IMR-90 (cell line): ENCODE measurements around the gene EGLN3. TPM values are rescaled to one million over a fixed set of nuclear protein-coding genes. Genes with fewer than 3 reads are reported as not detected.

Experiments used
- ATAC-seq: fragments of 200-7000 bp; cut with Tn5 transposase; 2 replicates; pipeline ENCODE4 v1.9.1; 2020; ENCODE audit warnings: low read depth, mild to moderate bottlenecking, moderate library complexity
- BruUV-seq: library from RNA; stranded (reverse); fragments of 400-500 nt; replicated peaks from 2 replicates; lab custom pipeline; 2021; lab: Mats Ljungman, UMichigan
- CTCF ChIA-PET: fragments of 300-600 bp; formaldehyde crosslinking; extraction: SDS; loops from one replicate; lab custom pipeline; 2021; ENCODE audit warnings: antibody characterized with exemption; lab: Yijun Ruan, JAX
- POLR2A ChIA-PET: fragments of 300-600 bp; sonication (Branson Sonifier 250); formaldehyde crosslinking; loops from one replicate; lab custom pipeline; 2022; ENCODE audit warnings: antibody characterized with exemption; ENCODE audit not compliant: unreplicated experiment; lab: Charles Lee
- DNase-seq: peaks from one replicate; pipeline ENCODE4 v3.0.0; 2013
- H2AFZ ChIP-seq: replicated peaks from 2 replicates; pipeline ENCODE3; 2013; ENCODE audit warnings: low read length, mild to moderate bottlenecking; ENCODE audit not compliant: poor library complexity
- H2AK5ac ChIP-seq: 2 replicates; pipeline ENCODE4 v1.6.1; 2013; ENCODE audit warnings: low read depth, low read length, inconsistent platforms
- H2AK9ac ChIP-seq: replicated peaks from 2 replicates; pipeline ENCODE3; 2013; ENCODE audit warnings: mild to moderate bottlenecking, low read depth, low read length, moderate library complexity; ENCODE audit not compliant: poor library complexity
- H2BK120ac ChIP-seq: 2 replicates; pipeline ENCODE4 v1.6.1; 2013; ENCODE audit warnings: low read depth, low read length, inconsistent platforms
- H2BK15ac ChIP-seq: 3 replicates; pipeline ENCODE4 v1.6.1; 2013; ENCODE audit warnings: low read depth, low read length, inconsistent platforms
- H2BK20ac ChIP-seq: 2 replicates; pipeline ENCODE4 v1.6.1; 2013; ENCODE audit warnings: low read depth, mild to moderate bottlenecking, inconsistent platforms, low read length, moderate library complexity
- H2BK5ac ChIP-seq: 2 replicates; pipeline ENCODE4 v1.6.1; 2013; ENCODE audit warnings: mild to moderate bottlenecking, low read depth, low read length, inconsistent platforms; ENCODE audit not compliant: poor library complexity, severe bottlenecking
- H3K14ac ChIP-seq: replicated peaks from 2 replicates; pipeline ENCODE4 v1.6.1; 2013; ENCODE audit warnings: low read depth, low read length, inconsistent platforms
- H3K18ac ChIP-seq: 2 replicates; pipeline ENCODE4 v1.6.1; 2013; ENCODE audit warnings: low read depth, low read length, control low read depth
- H3K23ac ChIP-seq: 2 replicates; pipeline ENCODE4 v1.6.1; 2013; ENCODE audit warnings: low read depth, low read length, inconsistent platforms
- H3K27ac ChIP-seq: 2 replicates; pipeline ENCODE4 v1.5.1; 2013; ENCODE audit warnings: mild to moderate bottlenecking, control low read depth, low read length; ENCODE audit not compliant: insufficient read depth
- H3K27me3 ChIP-seq: 2 replicates; pipeline ENCODE4 v1.6.1; 2013; ENCODE audit warnings: low read length; ENCODE audit not compliant: control insufficient read depth, insufficient read depth
- H3K36me3 ChIP-seq: 2 replicates; pipeline ENCODE4 v1.6.1; 2013; ENCODE audit warnings: low read length, mixed read lengths; ENCODE audit not compliant: control insufficient read depth, insufficient read depth
- H3K4ac ChIP-seq: 2 replicates; pipeline ENCODE4 v1.6.1; 2013; ENCODE audit warnings: low read depth, low read length, inconsistent platforms
- H3K4me1 ChIP-seq: 2 replicates; pipeline ENCODE4 v1.6.1; 2013; ENCODE audit warnings: low read length, mixed read lengths; ENCODE audit not compliant: control insufficient read depth, insufficient read depth
- H3K4me2 ChIP-seq: 2 replicates; pipeline ENCODE4 v1.6.1; 2013; ENCODE audit warnings: low read depth, mild to moderate bottlenecking, control low read depth, low read length, moderate library complexity
- H3K4me3 ChIP-seq: 2 replicates; pipeline ENCODE4 v1.5.1; 2013; ENCODE audit warnings: low read depth, mild to moderate bottlenecking, control low read depth, low read length, moderate library complexity; ENCODE audit not compliant: insufficient read depth
- H3K56ac ChIP-seq: 2 replicates; pipeline ENCODE4 v1.6.1; 2013; ENCODE audit warnings: low read length, inconsistent platforms; ENCODE audit not compliant: insufficient read depth; ENCODE audit errors: extremely low read depth
- H3K79me1 ChIP-seq, 2 experiments: 2 replicates each; pipeline ENCODE4 v1.6.1; 2013; ENCODE audit warnings: low read length in 2 of 2, inconsistent platforms in 1 of 2, low read depth in 1 of 2
- H3K9ac ChIP-seq: 2 replicates; pipeline ENCODE4 v1.6.1; 2013; ENCODE audit warnings: low read depth, low read length, control low read depth
- H3K9me1 ChIP-seq: 2 replicates; pipeline ENCODE4 v1.6.1; 2013; ENCODE audit warnings: low read length, inconsistent platforms; ENCODE audit not compliant: insufficient read depth
- H3K9me3 ChIP-seq: 2 replicates; pipeline ENCODE4 v1.6.1; 2013; ENCODE audit warnings: low read length; ENCODE audit not compliant: control insufficient read depth, insufficient read depth
- H4K20me1 ChIP-seq: 2 replicates; pipeline ENCODE4 v1.6.1; 2013; ENCODE audit warnings: low read length, inconsistent platforms; ENCODE audit not compliant: insufficient read depth
- H4K5ac ChIP-seq: 2 replicates; pipeline ENCODE4 v1.6.1; 2013; ENCODE audit warnings: mild to moderate bottlenecking, low read depth, low read length, control low read depth
- H4K8ac ChIP-seq, 2 experiments: 2 replicates each; pipeline ENCODE4 v1.6.1; 2013; ENCODE audit warnings: low read depth in 2 of 2, low read length in 2 of 2, control low read depth in 1 of 2, inconsistent platforms in 1 of 2
- H4K91ac ChIP-seq: 2 replicates; pipeline ENCODE4 v1.6.1; 2013; ENCODE audit warnings: low read depth, low read length, inconsistent platforms; ENCODE audit not compliant: insufficient read depth
- BHLHE40 ChIP-seq: fragments of 150-350 bp; IDR thresholded peaks from 2 replicates; pipeline ENCODE4 v1.6.1; 2016; ENCODE audit warnings: mild to moderate bottlenecking, low read depth, low read length
- CEBPB ChIP-seq: IDR thresholded peaks from 2 replicates; pipeline ENCODE4 v1.6.1; 2012; ENCODE audit warnings: low read depth, low read length, improper control_type of control experiment
- CHD1 ChIP-seq: IDR thresholded peaks from 2 replicates; pipeline ENCODE4 v1.6.1; 2012; ENCODE audit warnings: low read depth, low read length, improper control_type of control experiment
- ELK1 ChIP-seq: fragments of 150-350 bp; IDR thresholded peaks from 2 replicates; pipeline ENCODE4 v1.6.1; 2016; ENCODE audit warnings: low read depth, mild to moderate bottlenecking, low read length, moderate library complexity, borderline replicate concordance
- FOS ChIP-seq: fragments of 150-350 bp; IDR thresholded peaks from 2 replicates; pipeline ENCODE4 v1.6.1; 2016; ENCODE audit warnings: low read depth, low read length
- MAFK ChIP-seq: IDR thresholded peaks from 2 replicates; pipeline ENCODE4 v1.6.1; 2012; ENCODE audit warnings: low read depth, low read length, improper control_type of control experiment
- MAZ ChIP-seq: IDR thresholded peaks from 2 replicates; pipeline ENCODE4 v1.6.1; 2012; ENCODE audit warnings: low read depth, mild to moderate bottlenecking, low read length, improper control_type of control experiment, moderate library complexity, borderline replicate concordance
- MXI1 ChIP-seq: IDR thresholded peaks from 2 replicates; pipeline ENCODE4 v1.6.1; 2012; ENCODE audit warnings: low read depth, mild to moderate bottlenecking, low read length, moderate library complexity, borderline replicate concordance
- NFE2L2 ChIP-seq: fragments of 150-350 bp; IDR thresholded peaks from 2 replicates; pipeline ENCODE4 v1.6.1; 2016; ENCODE audit warnings: low read depth, mild to moderate bottlenecking, low read length
- POLR2A ChIP-seq: IDR thresholded peaks from 2 replicates; pipeline ENCODE4 v1.6.1; 2012; ENCODE audit warnings: mild to moderate bottlenecking, low read depth, low read length
- RAD21 ChIP-seq: IDR thresholded peaks from 2 replicates; pipeline ENCODE4 v1.6.1; 2012; ENCODE audit warnings: low read length, improper control_type of control experiment
- RCOR1 ChIP-seq: IDR thresholded peaks from 2 replicates; pipeline ENCODE4 v1.6.1; 2012; ENCODE audit warnings: mild to moderate bottlenecking, low read length, improper control_type of control experiment; ENCODE audit not compliant: insufficient replicate concordance
- RFX5 ChIP-seq: IDR thresholded peaks from 2 replicates; pipeline ENCODE4 v1.8.0; 2012; ENCODE audit warnings: low read depth, mild to moderate bottlenecking, low read length, moderate library complexity
- SMC3 ChIP-seq: fragments of 150-350 bp; IDR thresholded peaks from 2 replicates; pipeline ENCODE4 v1.6.1; 2016; ENCODE audit warnings: low read depth, mild to moderate bottlenecking, antibody characterized with exemption, low read length, moderate library complexity
- USF2 ChIP-seq: fragments of 150-350 bp; IDR thresholded peaks from 2 replicates; pipeline ENCODE4 v1.6.1; 2017; ENCODE audit warnings: mild to moderate bottlenecking, antibody characterized with exemption, low read length, low read depth
- WGBS, 2 experiments: methylation state at CpG; one replicate each; pipeline versions ENCODE4 v1.1.5 to v1.1.7; 2013; ENCODE audit warnings: missing lambda C conversion rate in 2 of 2; ENCODE audit not compliant: insufficient read length in 1 of 2; ENCODE audit errors: extremely low coverage in 2 of 2; 5-methylcytosine and 5-hydroxymethylcytosine counted together
- dilution Hi-C: fragments of 300-500 bp; cut with HindIII; formaldehyde crosslinking; loops from one replicate; pipeline ENCODE4 v1.14.3; 2018; ENCODE audit warnings: low sequenced_read_pairs; ENCODE audit not compliant: unreplicated experiment
- in situ Hi-C: fragments of 300-500 bp; cut with MboI; formaldehyde crosslinking; loops from 3 replicates; pipeline ENCODE4 v1.14.3; 2019; ENCODE audit warnings: low sequenced_read_pairs, inconsistent platforms, mixed read lengths
- intact Hi-C: fragments of 100-400 bp; cut with micrococcal nuclease; formaldehyde crosslinking; loops from 2 replicates; pipeline ENCODE4 v1.10.0; 2022
- polyA plus RNA-seq, 3 experiments: library from polyadenylated mRNA; depleted of rRNA; stranded (reverse); fragments of >200 nt; gene quantifications; 2 replicates each; pipeline ENCODE4 v1.2.3, GENCODE V29; 2012; ENCODE audit warnings: low replicate concordance in 1 of 3
- total RNA-seq: library from RNA; depleted of rRNA; stranded (reverse); fragments of >200 nt; gene quantifications from 2 replicates; pipeline ENCODE4 v1.2.3, GENCODE V29; 2012
- TF ChIP-seq, protein P1 (sequence below): conservative IDR thresholded peaks from 2 replicates; pipeline ENCODE4 v1.5.1; 2012; ENCODE audit warnings: mild to moderate bottlenecking, low read depth, low read length, improper control_type of control experiment

Gene EGLN3
- total and polyA plus RNA-seq, 2 of the 4 experiments (the other 2 are of a cell fraction): under 0.01 to 0.03 TPM

GRCh38 chr14:33903369-33903768, 47.5 kb downstream of the EGLN3 start:
- H3K36me3 ChIP-seq: no peaks in the 10 kb centered on the region
- H3K79me1 ChIP-seq: no peaks in the 10 kb centered on the region
- no peak overlapping the region for H2AFZ ChIP-seq
- no peak overlapping the region for H2AK5ac ChIP-seq
- H3K27me3 ChIP-seq: no peaks in the 10 kb centered on the region
- no peak overlapping the region for H2BK20ac ChIP-seq
- H3K14ac ChIP-seq: no peak overlapping the region
- no peaks in the 10 kb centered on the region for H3K9me1 ChIP-seq
- intact Hi-C loops (no loop called here), dilution Hi-C loops (no loop called here), in situ Hi-C loops (no loop called here)
- no peaks in the 10 kb centered on the region for H4K20me1 ChIP-seq
- POLR2A ChIA-PET: no interaction called here
- no peak overlapping the region for H3K27ac ChIP-seq
- H3K4ac ChIP-seq: no peak overlapping the region
- no peak overlapping the region for H3K4me2 ChIP-seq
- no peak overlapping the region for H3K4me3 ChIP-seq
- H3K9ac ChIP-seq: no peak overlapping the region
- no peak overlapping the region for H4K91ac ChIP-seq
- H2BK120ac ChIP-seq: no peak overlapping the region
- no peak for DNase-seq
- H2AK9ac ChIP-seq: no peak overlapping the region
- no peaks in the 10 kb centered on the region for H3K4me1 ChIP-seq
- BruUV-seq: no TSS peak
- H2BK15ac ChIP-seq: no peak overlapping the region
- CTCF ChIA-PET: no interaction called here
- no peak for TF ChIP-seq RAD21
- no peak for TF ChIP-seq SMC3
- TF ChIP-seq BHLHE40: no peak
- no peak for TF ChIP-seq USF2
- no peak for TF ChIP-seq MAFK
- no peak for TF ChIP-seq MAZ
- TF ChIP-seq CEBPB: no peak
- TF ChIP-seq, protein P1, sequence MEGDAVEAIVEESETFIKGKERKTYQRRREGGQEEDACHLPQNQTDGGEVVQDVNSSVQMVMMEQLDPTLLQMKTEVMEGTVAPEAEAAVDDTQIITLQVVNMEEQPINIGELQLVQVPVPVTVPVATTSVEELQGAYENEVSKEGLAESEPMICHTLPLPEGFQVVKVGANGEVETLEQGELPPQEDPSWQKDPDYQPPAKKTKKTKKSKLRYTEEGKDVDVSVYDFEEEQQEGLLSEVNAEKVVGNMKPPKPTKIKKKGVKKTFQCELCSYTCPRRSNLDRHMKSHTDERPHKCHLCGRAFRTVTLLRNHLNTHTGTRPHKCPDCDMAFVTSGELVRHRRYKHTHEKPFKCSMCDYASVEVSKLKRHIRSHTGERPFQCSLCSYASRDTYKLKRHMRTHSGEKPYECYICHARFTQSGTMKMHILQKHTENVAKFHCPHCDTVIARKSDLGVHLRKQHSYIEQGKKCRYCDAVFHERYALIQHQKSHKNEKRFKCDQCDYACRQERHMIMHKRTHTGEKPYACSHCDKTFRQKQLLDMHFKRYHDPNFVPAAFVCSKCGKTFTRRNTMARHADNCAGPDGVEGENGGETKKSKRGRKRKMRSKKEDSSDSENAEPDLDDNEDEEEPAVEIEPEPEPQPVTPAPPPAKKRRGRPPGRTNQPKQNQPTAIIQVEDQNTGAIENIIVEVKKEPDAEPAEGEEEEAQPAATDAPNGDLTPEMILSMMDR: no peak
- TF ChIP-seq MXI1: no peak
- no peak for TF ChIP-seq NFE2L2
- TF ChIP-seq RFX5: no peak
- no peak for TF ChIP-seq FOS
- TF ChIP-seq RCOR1: no peak
- no peak for TF ChIP-seq ELK1
- TF ChIP-seq CHD1: no peak
- TF ChIP-seq POLR2A: no peak
- no peak overlapping the region for H4K5ac ChIP-seq
- H2BK5ac ChIP-seq: no peak overlapping the region
- H3K9me3 ChIP-seq: no peaks in the 10 kb centered on the region
- ATAC-seq: no peak
- no peak overlapping the region for H3K56ac ChIP-seq
- no CpG with 5 or more reads among the region's 2 CpGs for WGBS, 2 experiments
- no peak overlapping the region for H3K18ac ChIP-seq
- no peak overlapping the region for H4K8ac ChIP-seq
- H3K23ac ChIP-seq: no peak overlapping the region
